WI38 (cell line): ENCODE results near the gene ESPN.
"Not testable (repeated sequence)": the region's sequence is repeated elsewhere in the genome, so short reads cannot be mapped to it uniquely, and the experiment has no call there.

Experiments
- H3K4me3 ChIP-seq: 2 replicates; pipeline ENCODE4 v1.5.1; 2011; ENCODE audit warnings: low read depth, mild to moderate bottlenecking, control low read depth, low read length
- TF ChIP-seq, protein P1 (sequence below): IDR thresholded peaks from 2 replicates; pipeline ENCODE4 v1.5.1; 2012; ENCODE audit warnings: low read depth, mild to moderate bottlenecking, control low read depth, low read length

The ESPN gene

DNA sequence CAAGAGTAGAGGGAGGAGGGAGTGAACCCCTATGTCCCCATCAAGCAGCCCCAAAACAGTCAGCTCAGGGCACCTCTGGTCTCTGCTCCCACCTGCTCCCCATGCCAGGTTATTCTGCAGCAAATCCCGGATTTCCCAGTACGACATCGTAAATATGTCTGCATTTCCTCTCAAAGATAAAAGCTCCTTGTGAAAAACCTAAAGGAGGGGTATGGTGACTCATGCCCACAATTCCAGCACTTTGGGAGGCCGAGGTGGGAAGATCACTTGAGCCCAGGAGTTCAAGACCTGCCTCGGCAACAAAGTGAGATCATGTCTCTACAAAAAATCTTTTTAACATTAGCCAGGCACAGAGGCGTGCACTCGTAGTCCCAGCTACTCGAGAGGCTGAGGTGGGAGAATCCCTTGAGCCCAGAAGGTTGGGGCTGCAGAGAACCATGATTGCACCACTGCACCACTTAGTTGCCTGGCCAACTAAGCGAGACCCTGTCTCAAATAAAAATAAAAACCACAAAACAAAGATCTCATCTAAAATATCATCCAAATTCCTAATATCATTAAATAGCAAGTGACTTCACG lies 38.1 kb upstream of the ESPN start:
- H3K4me3 ChIP-seq, result no peak overlapping the region
- TF ChIP-seq, protein P1, sequence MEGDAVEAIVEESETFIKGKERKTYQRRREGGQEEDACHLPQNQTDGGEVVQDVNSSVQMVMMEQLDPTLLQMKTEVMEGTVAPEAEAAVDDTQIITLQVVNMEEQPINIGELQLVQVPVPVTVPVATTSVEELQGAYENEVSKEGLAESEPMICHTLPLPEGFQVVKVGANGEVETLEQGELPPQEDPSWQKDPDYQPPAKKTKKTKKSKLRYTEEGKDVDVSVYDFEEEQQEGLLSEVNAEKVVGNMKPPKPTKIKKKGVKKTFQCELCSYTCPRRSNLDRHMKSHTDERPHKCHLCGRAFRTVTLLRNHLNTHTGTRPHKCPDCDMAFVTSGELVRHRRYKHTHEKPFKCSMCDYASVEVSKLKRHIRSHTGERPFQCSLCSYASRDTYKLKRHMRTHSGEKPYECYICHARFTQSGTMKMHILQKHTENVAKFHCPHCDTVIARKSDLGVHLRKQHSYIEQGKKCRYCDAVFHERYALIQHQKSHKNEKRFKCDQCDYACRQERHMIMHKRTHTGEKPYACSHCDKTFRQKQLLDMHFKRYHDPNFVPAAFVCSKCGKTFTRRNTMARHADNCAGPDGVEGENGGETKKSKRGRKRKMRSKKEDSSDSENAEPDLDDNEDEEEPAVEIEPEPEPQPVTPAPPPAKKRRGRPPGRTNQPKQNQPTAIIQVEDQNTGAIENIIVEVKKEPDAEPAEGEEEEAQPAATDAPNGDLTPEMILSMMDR, result no peak

DNA sequence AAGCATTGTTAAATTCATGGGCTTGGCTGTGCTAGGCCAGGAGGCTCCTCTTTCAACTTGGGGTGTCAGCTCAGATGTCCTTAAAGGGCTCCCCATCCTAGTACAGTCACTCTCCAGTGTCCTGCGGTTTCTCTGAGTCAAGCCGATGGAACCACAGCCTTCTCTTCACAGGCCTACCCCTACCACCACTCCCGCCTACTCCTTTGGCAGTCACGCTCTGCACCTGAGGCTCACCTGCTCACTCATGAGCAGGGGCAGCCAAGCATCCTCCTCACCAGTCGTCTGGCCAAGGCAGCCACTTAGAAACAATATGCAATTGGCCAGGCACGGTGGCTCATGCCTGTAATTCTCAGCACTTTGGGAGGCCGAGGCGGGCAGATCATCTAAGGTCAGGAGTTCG lies 34.6 kb upstream of the ESPN start:
- TF ChIP-seq, protein P1, result no peak
- no peak overlapping the region for H3K4me3 ChIP-seq

DNA sequence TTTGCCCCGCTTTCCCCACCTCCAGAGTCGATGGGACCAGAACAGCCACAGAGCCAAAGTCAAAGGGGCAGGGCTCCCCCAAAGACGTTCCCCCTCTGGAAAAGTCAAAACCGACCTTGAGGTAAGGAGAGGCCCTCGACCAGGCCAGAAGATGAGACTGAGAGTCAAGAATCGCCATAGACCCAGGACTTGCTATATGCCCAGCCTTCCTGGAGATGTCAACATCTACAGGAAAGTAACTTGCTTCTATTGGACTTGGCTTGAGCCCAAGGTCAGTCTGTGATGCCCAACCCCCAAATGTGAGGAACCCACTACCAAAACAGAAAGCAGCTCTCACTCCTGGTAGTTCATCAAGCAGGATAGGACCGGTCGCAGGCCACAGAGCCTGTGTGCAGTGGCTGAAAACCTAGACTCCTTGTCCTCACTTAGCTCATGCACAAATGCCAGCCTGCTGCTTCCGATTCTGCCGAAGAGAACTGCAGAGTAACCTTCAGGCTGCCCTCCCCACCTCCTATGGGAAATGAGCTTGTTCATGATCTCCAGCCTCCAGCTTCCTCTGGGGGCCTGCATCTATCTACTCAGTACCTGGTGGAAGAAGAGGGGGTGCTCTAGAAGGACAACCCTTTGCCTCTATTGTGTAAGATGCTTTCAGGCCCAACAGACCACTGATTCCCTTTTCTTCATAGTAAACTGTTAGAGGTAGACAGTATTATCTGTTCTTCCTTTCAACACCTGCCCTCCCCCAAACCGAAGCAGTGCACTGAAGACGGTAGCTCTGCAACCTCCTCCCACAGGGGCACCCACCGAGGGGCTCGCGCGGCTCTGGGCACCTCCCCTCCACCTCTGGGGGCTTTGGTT lies 32.4 kb upstream of the ESPN start:
- TF ChIP-seq, protein P1, result no peak
- peak overlapping the region; percentile 66 for H3K4me3 ChIP-seq

DNA sequence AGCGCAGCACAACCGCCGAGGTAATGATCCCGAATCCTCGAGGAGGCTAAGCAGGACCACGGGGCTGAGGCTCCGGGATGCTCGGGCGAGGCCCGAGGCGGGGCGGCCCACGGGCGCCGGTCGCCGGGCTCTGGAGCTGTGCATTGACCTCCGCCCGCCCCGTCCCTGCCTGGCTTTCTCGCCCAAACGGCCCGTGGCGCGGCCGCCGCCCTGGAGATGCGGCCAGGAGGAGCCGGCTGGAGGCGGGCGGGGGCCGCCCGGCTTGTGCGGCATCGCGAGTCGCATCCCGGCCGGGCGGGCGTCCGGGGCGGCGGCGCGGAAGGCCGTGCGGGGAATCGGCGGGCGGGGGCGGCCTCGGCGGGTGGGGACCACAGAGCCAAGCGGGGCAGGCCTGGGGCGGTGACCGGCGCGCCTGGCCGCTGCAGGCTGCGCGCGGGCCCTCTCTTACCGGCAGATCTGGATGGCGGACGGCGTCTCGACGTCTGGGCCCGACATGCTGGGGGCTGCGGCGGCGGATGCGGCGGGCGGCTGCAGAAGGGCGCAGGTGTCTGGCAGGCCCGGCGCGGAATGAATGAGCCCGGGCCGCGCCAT lies 31.7 kb upstream of the ESPN start:
- TF ChIP-seq, protein P1, result no peak
- H3K4me3 ChIP-seq, result peak overlapping the region; percentile 66

DNA sequence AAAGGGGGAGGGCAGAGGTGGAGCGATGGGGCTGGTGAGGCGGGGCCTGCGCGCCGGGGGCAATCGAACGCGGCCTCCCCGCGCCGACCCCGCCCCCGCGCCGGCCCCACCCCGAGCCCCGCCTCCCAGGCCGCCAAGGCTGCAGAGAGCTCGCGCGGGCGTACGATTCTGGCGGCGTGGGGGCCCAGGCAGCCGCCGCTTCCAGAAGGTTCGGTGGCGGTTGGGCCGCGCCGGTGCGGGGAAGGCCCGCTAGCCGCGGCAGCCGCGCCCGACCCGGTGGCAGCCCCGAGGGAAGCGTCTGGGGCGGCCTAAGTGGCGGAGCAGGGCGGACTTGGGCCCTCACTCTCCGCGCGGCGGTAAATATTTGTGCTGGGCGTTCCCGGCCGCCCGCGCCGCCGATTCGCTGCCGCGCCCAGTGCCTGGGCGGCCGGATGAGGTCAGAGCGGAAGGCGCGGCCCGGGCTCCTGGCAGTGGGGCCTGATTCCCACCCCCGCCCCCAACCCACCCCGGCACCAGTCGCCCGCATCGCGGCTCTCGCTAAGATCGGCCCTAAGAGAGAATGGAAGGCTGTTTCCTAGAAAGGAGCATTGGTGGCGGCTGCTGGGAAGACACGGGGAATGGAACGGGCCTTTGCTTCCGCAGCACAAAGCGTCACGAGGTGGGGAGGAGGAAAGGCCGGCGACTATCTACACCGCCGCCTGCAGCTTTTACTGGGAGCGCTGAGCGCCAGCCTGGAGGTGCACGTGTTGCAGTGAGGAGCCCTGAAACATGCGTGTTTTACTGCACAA lies 31.0 kb upstream of the ESPN start, which contains the start of gene ACOT7:
Gene ACOT7 (minus strand): TSS at position 368 of the 788 bp plus-strand sequence. CDS start 368 bp downstream, outside the sequence.
- TF ChIP-seq, protein P1, result no peak
- peak within 1 kb of the TSS; percentile 68 for H3K4me3 ChIP-seq

DNA sequence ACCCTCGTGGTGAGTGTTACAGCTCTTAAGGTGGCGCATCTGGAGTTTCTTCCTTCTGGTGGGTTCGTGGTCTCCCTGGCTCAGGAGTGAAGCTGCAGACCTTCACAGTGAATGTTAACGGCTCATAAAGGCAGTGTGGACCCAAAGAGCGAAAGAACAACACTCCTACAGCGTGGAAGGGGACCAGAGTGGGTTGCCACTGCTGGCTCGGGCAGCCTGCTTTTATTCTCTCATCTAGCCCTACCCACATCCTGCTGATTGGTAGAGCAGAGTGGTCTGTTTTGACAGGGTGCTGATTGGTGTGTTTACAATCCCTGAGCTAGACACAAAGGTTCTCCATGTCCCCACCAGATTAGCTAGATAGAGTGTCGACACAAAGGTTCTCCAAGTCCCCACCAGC lies 29.4 kb upstream of the ESPN start:
- H3K4me3 ChIP-seq, result not testable (repeated sequence)

DNA sequence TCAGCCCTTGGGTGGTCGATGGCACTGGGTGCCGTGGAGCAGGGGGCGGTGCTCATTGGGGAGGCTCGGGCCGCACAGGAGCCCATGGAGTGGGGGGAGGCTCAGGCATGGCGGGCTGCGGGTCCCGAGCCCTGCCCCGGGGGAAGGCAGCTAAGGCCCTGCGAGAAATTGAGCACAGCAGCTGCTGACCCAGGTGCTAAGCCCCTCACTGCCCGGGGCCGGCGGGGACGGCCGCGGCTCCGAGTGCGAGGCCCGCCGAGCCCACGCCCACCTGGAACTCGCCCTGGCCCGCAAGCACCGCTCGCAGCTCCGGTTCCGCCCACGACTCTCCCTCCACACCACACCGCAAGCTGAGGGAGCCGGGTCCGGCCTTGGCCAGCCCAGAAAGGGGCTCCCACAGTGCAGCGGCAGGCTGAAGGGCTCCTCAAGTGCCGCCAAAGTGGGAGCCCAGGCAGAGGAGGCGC lies 28.8 kb upstream of the ESPN start:
- H3K4me3 ChIP-seq, result not testable (repeated sequence)
